ENCODE data around the gene ATXN1. TPM values are rescaled to one million over a fixed set of nuclear protein-coding genes. Genes with fewer than 3 reads are reported as not detected.

Gene ATXN1
- polyA plus RNA-seq, 1 of the 3 experiments (the other 2 are of a cell fraction), result 7.9 TPM

- TF ChIP-seq FOXJ3 (CRISPR knock-in tag; IDR thresholded peaks at IDR 0.05), result no peak
- TF ChIP-seq SIN3A (IDR thresholded peaks at IDR 0.05; ENCODE audit: borderline replicate concordance, low read depth, low read length), result no peak
- TF ChIP-seq NRF1 (IDR thresholded peaks at IDR 0.05; ENCODE audit: low read depth, low read length), result no peak
- no peak for TF ChIP-seq JUND (IDR thresholded peaks at IDR 0.05)
- no peak for TF ChIP-seq TEAD4 (IDR thresholded peaks at IDR 0.05; ENCODE audit: borderline replicate concordance, insufficient read depth)
- TF ChIP-seq YY1 (IDR thresholded peaks at IDR 0.05; ENCODE audit: low read depth), result no peak
- no peak for TF ChIP-seq CHD2 (IDR thresholded peaks at IDR 0.05; ENCODE audit: low read length, partially characterized antibody)
- TF ChIP-seq IRF3 (IDR thresholded peaks at IDR 0.05; ENCODE audit: low read depth, low read length), result no peak
Measured at GRCh38 chr6:16585805-16586204, 175.5 kb downstream of the ATXN1 start (continued).

GRCh38 chr6:16583144-16583762 lies 178.0 kb downstream of the ATXN1 start:
- no peak for DNase-seq
- H4K20me1 ChIP-seq (ENCODE audit: insufficient read depth), result no peaks in the 10 kb centered on the region
- no peak overlapping the region for H3K27ac ChIP-seq (ENCODE audit: low read depth in 2 of 2, low read length in 1 of 2)
- 0 out of 4 replicates have a peak, but pooled peaks cover 0 to under 1% of the 10 kb centered on the region in 2 experiments for H3K4me1 ChIP-seq (ENCODE audit: control insufficient read depth in 1 of 2, insufficient read depth in 2 of 2, low read depth in 1 of 2, low read length in 1 of 2)
- H3K79me2 ChIP-seq (ENCODE audit: insufficient read depth), result 0 out of 2 replicates have a peak, but pooled peaks cover 6% of the 10 kb centered on the region
- no peaks in the 10 kb centered on the region for H3F3A ChIP-seq (replicated peaks; ENCODE audit: insufficient read depth)
- H3K9ac ChIP-seq, result no peak overlapping the region
- H3K27me3 ChIP-seq (ENCODE audit: insufficient read depth), result no peaks in the 10 kb centered on the region
- no peaks in the 10 kb centered on the region for H3K9me2 ChIP-seq
- ChIA-PET CTCF (interaction anchor here (1.5 kb wide), 1 partner anchor 180 kb away, joined by 6 read pairs; no protein-coding TSS in a partner anchor), POLR2A (no interaction called here)
- H3K36me3 ChIP-seq (replicated peaks in 1 of 2; ENCODE audit: control insufficient read depth in 1 of 2, insufficient read depth in 2 of 2, low read length in 1 of 2), result peaks cover 5 to 48% of the 10 kb centered on the region in 2 experiments
- H2AFZ ChIP-seq (ENCODE audit: low read depth), result no peak overlapping the region
- no peak overlapping the region for H3K4me3 ChIP-seq (ENCODE audit: low read depth in 2 of 2, low read length in 1 of 2)
- WGBS (ENCODE audit: low lambda C conversion rate), result 90% methylated on average over 12 of the region's 12 CpGs
- TF ChIP-seq MAX (IDR thresholded peaks at IDR 0.05; ENCODE audit: low read depth), result no peak
- TF ChIP-seq EZH2phosphoT487 (IDR thresholded peaks at IDR 0.05; ENCODE audit: borderline replicate concordance, low read depth), result no peak
- TF ChIP-seq TEAD4 (IDR thresholded peaks at IDR 0.05; ENCODE audit: borderline replicate concordance, insufficient read depth), result no peak
- no peak for TF ChIP-seq ELF1 (IDR thresholded peaks at IDR 0.05)
- no peak for TF ChIP-seq YY1 (IDR thresholded peaks at IDR 0.05; ENCODE audit: low read depth)
- no peak for TF ChIP-seq CHD2 (IDR thresholded peaks at IDR 0.05; ENCODE audit: low read length, partially characterized antibody)
- no peak for TF ChIP-seq MXI1 (IDR thresholded peaks at IDR 0.05; ENCODE audit: low read depth, low read length)
- no peak for TF ChIP-seq RAD21 (IDR thresholded peaks at IDR 0.05; ENCODE audit: low read length)
- TF ChIP-seq SMC3 (IDR thresholded peaks at IDR 0.05; ENCODE audit: low read depth, low read length), result no peak
- no peak for TF ChIP-seq FOXM1 (IDR thresholded peaks at IDR 0.05; ENCODE audit: low read depth)
- no peak for TF ChIP-seq NRF1 (IDR thresholded peaks at IDR 0.05; ENCODE audit: low read depth, low read length)
- TF ChIP-seq SIN3A (IDR thresholded peaks at IDR 0.05; ENCODE audit: borderline replicate concordance, low read depth, low read length), result no peak
- TF ChIP-seq RXRA (IDR thresholded peaks at IDR 0.05; ENCODE audit: borderline replicate concordance, low read depth), result no peak
- TF ChIP-seq REST (IDR thresholded peaks at IDR 0.05; ENCODE audit: low read depth, low read length), result no peak
- no peak for TF ChIP-seq USF1 (IDR thresholded peaks at IDR 0.05; ENCODE audit: borderline replicate concordance, low read depth)
- no peak for TF ChIP-seq USF2 (IDR thresholded peaks at IDR 0.05; ENCODE audit: borderline replicate concordance, low read depth, low read length)
- TF ChIP-seq GATA2 (CRISPR knock-in tag; IDR thresholded peaks at IDR 0.05), result no peak
- TF ChIP-seq IRF3 (IDR thresholded peaks at IDR 0.05; ENCODE audit: low read depth, low read length), result no peak
- no peak overlapping the region for H3K4me2 ChIP-seq
- H3K9me3 ChIP-seq, result no peaks in the 10 kb centered on the region

All from SK-N-SH (cell line).